ENCODE measurements around the gene KLF2.
"Not testable (repeated sequence)": the region's sequence is repeated elsewhere in the genome, so short reads cannot be mapped to it uniquely, and the experiment has no call there.

Gene KLF2

DNA sequence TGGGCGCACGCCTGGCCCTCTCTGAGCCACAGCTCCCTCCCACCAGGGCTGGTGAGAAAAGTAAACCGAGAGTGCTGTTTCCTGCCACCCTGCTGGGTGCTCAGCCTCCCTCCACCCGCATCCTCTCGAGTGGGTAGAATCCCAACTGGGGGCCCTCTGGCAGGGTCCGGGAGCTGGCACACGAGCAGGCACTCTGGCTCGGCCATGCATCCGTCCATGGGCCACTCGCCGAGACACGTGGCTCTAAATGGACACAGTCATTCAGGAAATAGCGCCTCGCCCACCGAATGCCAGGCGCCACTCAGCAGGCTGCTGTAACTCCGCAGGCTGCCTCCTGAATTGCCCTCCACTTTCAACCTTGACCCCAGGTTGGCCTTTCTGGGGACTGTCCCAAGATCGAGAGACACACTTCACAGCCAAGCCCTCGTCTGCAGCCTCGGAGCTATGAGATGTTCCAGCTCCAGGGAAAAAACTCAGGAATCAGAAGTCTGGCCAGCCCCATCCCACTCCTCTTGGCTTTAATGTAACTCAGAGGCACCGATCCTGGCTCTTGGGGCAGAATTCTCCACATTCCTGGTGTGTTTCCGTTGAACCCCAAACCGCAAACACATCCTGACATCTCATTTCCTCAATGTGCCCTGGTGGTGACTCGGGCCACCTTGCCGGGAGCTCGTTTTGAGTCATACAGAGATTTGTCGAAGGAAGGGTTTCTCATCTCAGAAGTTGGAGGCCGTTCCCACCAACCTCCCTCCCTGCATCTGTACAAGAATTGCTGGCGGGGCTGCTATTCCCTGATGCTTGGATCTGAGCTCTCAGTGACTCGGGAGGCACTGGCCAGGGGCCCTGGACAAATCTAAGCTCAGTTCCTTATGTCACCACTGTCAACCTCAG lies 14.1 kb downstream of the KLF2 start:
- peak; percentile 59 for DNase-seq

DNA sequence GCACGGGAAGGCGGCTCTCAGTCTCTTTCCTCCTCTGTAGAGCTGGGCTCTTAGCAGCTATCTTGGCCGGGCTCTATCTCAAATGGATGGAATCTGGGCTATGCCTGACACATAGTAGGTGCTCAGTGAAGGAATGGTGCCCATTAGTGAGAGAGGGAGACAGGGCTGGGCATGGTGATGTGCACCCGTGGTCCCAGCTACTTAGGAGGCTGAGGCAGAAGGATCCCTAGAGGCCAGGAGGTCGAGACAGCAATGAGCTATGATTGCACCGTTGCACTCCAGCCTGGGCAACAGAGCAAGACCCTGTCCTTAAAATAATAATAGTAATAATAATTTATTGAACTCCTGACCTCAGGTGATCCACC lies 14.7 kb downstream of the KLF2 start:
- no peak for DNase-seq

DNA sequence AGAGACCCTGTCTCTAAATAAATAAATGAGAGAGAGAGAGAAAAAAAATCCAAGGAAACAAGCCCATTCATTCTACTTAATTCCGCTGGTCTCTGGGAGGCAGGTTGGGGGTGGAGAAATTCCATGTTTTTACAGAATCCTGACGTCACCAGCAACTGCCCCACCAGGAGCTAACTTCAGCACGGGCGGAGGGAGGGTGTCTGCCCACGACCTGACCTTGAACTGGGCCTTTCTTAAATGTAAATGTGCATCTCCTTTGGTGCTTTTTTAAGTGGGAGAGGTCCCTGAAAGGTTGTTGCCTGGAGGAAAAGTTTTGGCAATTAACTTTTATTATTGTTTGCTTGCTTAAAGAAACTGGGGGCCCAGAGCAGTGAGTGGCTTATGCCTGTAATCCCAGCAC lies 15.5 kb downstream of the KLF2 start:
- DNase-seq: no peak

DNA sequence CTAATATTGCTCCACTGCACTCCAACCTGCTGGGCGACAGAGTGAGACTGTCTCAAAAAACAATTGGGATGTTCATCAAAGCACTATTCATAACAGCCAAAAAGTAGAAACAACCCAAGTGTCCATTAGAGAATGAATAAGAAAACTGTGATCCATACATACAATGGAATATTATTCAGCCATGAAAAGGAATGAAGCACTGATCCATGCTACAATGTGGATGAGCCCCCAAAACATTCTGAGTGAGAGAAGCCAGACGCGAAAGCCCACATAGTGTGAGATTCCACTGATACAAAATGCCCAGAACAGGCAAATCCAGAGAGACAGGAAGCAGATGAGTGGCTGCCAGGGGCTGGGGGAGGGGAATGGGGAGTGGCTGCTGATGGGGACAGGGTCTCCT lies 16.0 kb downstream of the KLF2 start:
- DNase-seq: no peak

DNA sequence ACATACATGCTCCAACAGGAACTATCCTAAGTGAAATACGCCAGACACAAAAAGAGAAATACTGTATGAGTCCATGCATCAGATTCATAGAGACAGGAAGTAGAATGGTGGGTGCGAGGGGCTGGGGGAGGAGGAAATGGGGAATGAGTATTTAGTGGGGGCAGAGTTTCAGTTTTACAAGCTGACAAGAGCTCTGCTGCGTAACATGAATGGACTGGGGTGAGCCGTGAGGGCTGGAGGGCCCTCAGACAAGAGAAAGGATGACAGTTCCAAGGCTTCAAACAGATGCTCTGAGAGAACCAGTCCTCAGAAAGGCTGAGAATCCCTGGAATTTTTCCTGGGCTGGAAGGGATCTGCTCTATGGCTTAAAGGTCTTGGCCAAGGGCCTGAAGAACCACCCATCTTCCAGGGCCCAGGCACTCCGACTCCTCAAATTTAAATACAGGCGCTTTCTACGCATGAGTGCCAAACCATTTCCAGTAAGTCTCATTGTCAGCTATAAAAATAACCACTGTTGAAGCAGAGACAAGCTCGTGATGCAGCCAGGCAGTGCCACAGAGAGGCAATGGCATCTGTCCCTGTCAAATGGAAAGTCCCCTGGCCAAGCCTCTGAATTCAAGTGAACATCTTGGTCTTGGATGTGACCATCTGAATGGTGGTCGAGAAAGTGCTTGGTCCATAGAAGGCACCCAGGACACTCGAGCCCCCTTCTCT lies 17.5 kb downstream of the KLF2 start:
- peak; percentile 50 for DNase-seq

DNA sequence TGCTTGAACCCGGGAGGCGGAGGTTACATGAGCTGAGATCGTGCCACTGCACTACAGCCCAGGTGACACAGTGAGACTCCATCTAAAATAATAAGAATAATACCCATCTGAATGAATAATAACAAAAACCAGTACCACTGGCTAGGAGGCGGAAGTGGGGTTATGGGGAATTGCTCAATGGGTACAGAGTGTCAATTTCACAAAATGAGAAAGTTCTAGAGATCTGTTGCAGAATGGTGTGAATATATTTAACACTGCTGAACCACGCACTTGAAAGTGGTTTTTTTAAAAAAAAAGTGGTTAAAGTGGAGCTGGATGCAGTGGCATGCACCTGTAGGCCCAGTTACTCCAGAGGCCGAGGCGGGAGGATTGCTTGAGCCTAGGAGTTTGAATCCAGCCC lies 18.5 kb downstream of the KLF2 start:
- no peak for DNase-seq

DNA sequence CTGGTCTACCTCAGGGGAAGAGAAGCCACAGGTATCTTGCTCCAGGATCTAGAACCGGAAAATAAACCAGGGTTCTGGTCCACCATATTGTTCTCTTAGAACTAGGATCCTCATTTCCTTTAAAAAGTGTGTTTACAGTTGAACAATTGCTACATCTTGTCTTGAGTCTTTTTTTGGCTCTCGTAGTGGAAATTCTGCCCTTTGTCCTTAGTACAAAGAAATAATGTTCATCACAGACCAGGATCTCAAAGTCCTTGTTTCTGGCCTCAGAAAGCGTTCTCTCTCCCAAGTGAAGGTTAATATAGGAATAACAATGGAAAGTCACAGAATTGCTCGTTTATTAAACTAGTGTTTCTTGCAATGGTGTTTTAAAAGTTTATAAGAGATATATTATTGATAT lies 20.8 kb downstream of the KLF2 start:
- no peak for DNase-seq

DNA sequence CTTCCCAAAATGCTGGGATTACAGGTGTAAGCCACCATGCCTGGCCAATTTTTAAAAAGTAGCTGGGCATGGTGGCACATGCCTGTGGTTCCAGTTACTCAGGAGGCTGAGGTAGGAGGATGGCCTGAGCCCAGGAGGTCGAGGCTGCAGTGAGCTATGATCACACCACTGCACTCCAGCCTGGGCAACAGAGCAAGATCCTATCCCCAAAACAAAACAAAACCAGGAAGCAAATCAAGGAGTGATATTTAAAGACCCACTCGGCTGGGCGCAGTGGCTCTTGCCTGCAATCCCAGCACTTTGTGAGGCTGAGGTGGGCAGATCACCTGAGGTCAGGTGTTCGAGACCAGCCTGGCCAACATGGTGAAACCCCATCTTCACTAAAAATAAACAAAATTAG lies 22.5 kb downstream of the KLF2 start:
- DNase-seq: not testable (repeated sequence)

DNA sequence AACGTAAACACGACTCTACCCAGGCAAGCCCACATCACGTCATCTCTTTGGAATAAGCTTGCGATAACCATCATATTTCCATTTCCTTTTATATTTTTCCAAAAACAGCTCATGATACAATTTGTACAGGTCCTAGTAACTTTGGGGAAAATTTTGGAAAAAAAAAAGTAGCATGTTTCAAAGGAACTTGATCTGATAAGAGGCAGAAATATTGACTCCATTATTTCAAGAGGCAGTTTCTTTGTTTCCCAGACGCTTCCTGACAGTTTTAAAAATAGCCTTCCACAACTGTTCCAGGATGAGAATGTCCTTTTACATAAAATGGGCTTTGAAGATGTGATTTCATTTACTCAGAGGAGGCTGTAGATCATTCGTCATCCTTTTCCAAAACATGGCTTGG lies 23.1 kb downstream of the KLF2 start:
- DNase-seq: no peak

DNA sequence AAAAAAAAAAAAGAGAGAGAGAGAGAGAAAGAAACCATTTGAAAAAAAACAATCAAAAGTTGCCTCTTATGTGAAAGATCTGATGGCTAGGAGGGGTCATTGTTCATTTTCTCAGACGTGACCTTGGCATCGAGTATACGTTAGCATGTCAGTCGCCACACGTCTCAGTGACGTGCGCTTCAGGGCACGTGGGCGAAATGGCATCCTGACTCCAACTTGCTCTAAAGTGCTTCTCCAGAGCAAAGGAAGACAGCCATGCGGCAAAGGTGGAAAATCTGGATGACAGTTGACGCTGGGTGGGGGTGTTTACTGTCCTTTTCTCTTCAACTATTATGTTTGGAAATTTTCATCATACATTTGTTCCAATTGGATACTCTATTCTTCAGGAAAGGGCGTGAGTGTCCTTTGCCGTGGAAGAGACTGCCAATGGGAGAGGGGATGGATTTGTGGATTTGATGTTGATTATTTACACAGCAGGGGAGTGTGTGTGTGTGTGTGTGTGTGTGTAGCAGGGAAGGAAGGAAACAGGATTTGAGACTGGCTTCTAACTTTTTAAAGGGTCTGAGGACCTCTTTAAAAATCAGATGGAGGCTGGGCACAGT lies 25.0 kb downstream of the KLF2 start:
- no peak for DNase-seq

DNA sequence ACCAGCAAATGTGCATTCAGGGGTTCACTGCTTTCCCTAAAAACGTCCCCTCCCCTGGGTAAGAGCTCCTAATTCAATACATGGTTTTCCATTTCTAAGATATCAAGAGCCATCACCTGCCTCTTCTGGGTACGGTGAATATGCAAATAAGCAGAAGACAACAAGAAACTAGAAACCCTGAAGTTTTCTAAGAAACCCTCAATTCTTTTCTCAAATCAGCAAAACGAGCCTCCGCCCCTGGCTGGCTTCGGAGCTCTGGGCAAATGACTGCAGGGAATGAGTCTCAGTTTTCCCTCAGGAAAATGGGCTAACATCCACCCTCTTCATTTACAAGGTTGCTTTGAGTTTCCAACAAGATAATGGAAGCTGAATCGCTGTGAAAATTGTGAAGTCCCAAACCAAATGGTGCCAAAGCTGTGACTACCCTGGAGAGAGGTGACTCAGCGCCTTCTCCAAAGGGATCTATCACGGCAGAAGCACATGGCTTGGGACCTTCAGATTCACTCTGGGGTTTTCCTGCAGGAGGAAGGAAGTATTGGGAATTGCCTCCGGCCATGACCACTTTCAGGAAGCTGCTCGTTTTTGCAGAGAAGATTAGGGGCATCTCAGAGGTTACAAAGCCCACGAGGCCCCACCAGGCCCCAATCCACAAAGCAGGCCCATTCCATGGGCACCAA lies 26.6 kb downstream of the KLF2 start:
- DNase-seq: no peak

DNA sequence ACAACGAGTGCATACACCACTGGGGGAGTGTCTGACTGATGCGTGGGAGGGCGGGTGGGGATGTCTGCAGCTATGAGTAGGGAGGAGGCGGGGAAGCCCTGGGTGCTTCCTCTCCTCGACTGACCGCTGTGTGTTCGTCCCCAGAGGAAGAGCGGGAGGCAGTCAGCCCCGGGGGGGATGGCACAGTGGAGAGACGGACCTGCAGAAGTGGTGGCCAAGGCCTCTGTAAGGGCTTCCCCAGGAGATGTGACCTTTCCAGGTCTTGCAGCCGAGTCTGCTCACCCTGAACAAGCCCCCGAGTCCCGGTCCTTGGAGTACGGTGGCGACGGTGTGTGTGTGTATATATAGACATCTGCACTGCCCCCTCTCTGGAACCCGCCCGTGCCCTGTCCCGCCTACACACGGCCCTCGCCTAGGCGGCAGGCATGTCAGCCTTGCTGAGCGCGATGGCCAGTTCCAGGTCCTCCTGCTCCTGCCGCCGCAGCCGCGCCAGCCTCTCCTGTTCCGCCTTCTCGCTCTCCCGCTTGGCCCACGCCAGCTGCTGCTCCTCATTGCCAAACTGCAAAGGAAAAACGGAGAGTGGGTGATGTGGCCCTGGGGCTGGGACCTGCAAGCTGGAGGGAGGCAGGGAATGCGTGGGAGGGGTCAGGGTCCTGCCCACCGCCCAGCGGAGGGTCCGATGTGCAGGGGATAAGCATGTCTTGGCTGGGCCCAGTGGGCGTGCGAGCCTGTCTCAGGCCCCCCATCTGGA lies 30.8 kb downstream of the KLF2 start:
- no peak for DNase-seq

DNA sequence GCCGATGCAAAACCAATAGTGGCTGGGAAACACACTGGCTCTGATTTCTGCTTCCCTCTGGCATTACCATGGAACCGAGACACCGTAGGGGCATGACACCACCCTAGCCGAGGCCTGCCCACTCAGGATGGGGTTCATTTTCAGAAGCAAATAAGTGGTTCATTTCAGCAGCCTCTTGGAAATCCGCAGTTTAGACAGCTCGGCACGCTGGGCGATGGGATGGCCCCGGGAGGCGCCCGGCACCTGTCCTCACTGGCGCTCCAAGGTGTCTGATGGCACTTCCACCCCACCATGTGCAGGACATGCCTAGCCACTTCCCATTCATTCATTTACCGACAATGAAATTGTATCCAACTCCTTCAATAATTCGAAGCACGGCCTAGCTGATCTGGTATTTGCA lies 33.8 kb downstream of the KLF2 start:
- no peak for DNase-seq

DNA sequence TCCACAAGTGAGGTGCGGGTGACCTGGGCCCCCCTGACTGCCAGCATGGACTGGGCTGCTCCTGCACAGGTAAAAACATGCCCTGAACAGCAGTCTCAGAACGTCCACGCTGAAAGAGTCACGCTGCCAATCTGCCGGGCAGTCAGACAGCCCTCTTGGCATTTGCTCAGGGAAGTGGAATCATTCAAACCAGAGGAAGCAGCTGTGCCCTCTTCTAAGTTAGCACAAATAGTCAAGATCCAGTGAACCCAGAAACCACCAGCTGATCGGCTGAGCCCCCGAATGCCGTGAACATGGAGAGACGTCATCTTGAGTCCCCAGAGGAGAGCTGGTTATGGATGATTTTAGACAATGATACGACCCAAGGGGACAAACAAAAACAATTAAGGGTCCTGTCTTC lies 34.4 kb downstream of the KLF2 start:
- DNase-seq: no peak

DNA sequence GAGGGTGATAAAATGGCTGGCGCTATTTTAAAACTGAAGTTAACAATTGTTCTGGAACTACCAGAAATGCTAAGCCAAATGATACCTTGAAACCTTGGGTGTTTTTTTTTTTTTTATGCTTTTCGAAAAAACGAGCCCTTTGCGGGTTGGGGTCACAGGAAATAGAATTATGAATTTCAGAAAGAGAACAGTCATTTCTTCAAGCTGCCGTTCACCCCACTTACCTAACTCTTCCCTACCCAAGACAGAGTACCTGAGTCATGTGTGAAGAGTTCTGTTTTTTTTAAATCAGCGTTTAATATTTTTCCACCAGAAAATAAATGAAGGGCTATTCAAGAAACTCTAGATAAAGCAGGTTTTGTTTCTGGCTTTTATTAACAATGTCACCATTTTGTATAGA lies 35.3 kb downstream of the KLF2 start:
- DNase-seq: no peak

DNA sequence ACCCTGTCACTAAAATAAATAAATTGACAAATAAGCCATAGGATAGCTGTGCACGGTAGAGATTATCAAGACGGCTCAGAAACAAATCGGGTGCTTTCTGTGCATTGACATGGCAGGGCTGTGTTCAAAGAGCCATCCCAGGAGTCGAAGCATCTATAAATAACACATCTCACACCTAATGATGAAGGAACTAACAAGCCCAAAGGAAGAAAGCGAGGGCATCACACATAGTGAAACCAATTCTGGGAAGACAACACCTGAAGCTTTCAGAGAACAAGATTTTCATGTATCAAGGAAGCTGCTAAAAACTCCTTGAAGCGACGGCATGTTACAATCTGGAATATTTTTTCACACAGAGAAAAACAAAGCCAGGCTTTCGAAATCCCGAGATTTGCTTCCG lies 36.1 kb downstream of the KLF2 start:
- DNase-seq: no peak

DNA sequence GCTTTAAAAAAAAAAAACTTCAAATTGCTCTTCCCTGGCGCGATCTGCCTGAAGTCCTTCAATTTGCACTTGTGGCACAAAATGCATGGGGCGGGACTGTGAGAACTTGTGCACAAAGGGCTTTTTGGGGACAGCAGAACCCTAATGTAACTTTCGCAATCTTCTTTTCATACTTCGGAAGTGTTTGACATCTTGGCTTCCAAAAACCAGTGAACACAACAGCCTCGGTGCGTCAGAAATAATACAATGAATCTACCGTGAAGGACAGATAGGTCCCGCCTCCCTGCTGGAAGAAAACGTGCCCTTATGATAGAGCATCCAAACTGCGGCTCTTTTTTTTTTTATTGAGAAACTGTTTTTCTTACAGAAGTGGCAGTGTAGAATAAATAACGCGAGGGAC lies 36.6 kb downstream of the KLF2 start:
- no peak for DNase-seq

DNA sequence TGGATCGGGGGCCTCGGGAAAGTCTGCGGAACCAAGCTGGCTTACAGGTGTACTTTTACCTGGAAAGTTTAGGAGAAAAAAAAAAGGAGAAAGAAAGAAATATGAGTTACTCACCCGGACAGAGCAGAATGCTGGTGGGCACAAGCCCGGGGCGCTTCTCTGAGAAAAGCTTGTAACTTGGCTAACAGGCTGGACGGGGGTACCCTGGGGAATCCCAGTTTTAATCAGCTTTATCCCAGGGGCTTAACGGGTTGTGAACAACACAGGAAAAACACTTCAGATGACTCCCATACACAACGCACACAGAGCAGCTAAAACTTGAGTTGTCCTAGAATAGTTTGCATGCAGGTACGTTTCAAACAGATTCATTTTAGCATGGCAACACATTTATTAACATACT lies 37.3 kb downstream of the KLF2 start:
- no peak for DNase-seq

DNA sequence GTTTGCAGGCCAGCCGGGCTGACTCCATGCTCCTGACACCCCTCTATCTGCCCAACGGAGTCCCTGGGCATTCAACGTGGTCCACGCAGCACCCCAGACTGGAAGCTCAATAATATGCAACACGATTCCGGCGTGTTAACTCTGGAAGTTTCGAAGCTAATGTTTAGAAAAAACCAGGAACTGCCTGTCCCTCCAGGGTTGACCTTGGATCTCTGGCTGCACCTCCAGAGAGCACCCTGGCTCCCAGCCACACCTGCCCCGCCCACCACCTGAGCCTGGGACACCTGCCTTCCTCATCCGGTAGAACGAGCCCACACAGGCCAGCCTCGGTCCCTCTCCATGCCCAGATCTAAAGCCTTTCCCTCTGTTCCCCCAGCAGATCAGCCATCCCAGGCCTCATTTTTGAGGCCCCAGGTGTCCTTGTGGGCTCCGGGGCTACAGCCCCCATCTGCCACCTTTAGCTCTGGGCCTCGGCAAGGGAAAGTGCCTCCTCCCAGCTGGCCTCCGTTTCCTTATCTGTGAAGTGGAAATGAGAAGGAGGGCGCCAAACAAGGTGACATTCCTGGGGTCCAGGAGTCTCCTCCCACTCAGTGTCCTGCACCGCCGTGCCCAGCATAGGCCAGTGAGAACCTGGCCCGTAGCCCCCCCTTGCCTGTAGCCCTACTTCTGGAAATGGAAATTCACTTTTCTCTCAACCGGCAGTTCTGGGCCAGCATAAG lies 38.7 kb downstream of the KLF2 start:
- no peak for DNase-seq

DNA sequence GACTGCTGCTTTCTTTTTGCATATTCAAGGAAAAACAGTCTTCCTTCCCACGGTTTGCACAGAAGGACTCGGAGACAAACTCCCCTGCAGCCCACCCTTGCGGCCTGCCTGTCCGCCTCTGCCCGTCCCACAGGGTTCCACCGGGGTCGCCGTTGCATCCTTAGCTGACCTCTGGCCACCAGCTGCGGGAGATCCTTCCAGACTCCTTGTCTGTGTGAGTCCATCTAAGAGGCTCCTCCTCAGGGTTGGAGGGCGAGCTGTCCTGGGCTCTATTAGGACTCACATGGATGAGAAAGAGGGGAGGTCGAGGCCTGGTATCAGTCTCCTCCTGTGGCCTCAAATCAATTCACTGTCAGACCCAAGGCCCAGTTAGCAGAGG lies 39.2 kb downstream of the KLF2 start:
- no peak for DNase-seq

DNA sequence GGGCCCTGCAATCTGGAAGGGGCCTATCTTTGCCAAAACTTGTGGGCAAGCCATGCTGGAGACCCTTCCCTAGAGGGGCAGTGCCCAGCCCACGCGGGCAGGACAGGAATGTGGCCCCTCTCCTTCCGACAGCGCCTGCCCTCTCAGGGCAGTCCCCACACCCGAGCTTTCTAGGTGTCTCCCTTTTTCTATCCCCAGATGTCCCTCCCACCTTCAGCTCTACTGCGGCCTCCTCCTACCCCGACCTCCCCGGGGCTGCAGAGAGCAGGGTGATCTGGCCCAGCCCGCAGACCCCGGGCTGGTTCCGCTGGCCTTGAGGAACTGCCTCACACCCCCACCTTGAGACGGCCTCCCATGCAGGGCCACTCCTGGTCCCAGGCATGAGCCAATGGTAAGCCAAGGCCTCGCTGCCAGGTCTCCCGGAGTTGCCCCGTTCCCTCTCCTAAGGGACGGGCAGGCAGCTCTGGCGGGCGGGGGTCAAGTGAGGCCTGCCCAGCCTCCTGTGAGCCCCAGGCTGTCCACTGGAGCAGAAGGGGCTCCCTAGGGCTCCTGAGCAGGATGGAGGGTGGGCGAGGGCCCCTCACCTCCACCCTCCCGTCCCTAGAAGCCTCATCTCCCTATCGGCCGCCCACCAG lies 39.7 kb downstream of the KLF2 start:
- no peak for DNase-seq
